Prostate gland (tissue), 2 donors: ENCODE results near the gene BUD23.

Source experiments
- POLR2A ChIP-seq: fragments of 450-650 bp; IDR thresholded peaks from one replicate; pipeline ENCODE4 v1.6.1; 2016; ENCODE audit warnings: antibody characterized with exemption, mild to moderate bottlenecking
- TF ChIP-seq, protein P1 (sequence below), 4 experiments: fragments of 200-600 bp in 2 of 4; fragments of 450-650 bp in 2 of 4; sonication (generic) in 2 of 4; IDR thresholded peaks; 1 replicate in 3 of 4; 2 replicates in 1 of 4; pipeline ENCODE4 v1.5.1; 2016 to 2019; ENCODE audit warnings: antibody characterized with exemption in 4 of 4, mild to moderate bottlenecking in 2 of 4, moderate library complexity in 2 of 4

GRCh38 chr7:73737491-73738219 is 54.3 kb downstream of the BUD23 start:
- TF ChIP-seq, protein P1, sequence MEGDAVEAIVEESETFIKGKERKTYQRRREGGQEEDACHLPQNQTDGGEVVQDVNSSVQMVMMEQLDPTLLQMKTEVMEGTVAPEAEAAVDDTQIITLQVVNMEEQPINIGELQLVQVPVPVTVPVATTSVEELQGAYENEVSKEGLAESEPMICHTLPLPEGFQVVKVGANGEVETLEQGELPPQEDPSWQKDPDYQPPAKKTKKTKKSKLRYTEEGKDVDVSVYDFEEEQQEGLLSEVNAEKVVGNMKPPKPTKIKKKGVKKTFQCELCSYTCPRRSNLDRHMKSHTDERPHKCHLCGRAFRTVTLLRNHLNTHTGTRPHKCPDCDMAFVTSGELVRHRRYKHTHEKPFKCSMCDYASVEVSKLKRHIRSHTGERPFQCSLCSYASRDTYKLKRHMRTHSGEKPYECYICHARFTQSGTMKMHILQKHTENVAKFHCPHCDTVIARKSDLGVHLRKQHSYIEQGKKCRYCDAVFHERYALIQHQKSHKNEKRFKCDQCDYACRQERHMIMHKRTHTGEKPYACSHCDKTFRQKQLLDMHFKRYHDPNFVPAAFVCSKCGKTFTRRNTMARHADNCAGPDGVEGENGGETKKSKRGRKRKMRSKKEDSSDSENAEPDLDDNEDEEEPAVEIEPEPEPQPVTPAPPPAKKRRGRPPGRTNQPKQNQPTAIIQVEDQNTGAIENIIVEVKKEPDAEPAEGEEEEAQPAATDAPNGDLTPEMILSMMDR (IDR thresholded peaks at IDR 0.05) = no peak
- no peak for TF ChIP-seq POLR2A
